HG02759 (cell line): Measurements from ENCODE around the gene RPL18A.

Experiments
- ATAC-seq: cut with Tn5 transposase; IDR thresholded peaks from one replicate; pipeline ENCODE4 v1.9.1; 2021; ENCODE audit warnings: mild to moderate bottlenecking, moderate library complexity; ENCODE audit not compliant: unreplicated experiment

RPL18A gene

GRCh38 chr19:17841810-17842662, 17.7 kb upstream of the RPL18A start:
- ATAC-seq, result no peak

- no peak for ATAC-seq
Observed at GRCh38 chr19:17842663-17843291, 16.9 kb upstream of the RPL18A start.

- no peak for ATAC-seq
Observed at GRCh38 chr19:17843292-17843827, 16.4 kb upstream of the RPL18A start.

- no peak for ATAC-seq
Observed at GRCh38 chr19:17843908-17844490, 15.7 kb upstream of the RPL18A start.

GRCh38 chr19:17846146-17846545, 13.6 kb upstream of the RPL18A start:
- no peak for ATAC-seq

- ATAC-seq, result peak; percentile 69
Observed at GRCh38 chr19:17847538-17848366, 12.0 kb upstream of the RPL18A start, which contains the start of gene JAK3. JAK3 (minus strand) TSS chr19:17847982; CDS start chr19:17844417, 3,565 bp downstream.

GRCh38 chr19:17848595-17849292, 11.0 kb upstream of the RPL18A start:
- ATAC-seq, result no peak

GRCh38 chr19:17854061-17854460, 5.6 kb upstream of the RPL18A start:
- no peak for ATAC-seq

GRCh38 chr19:17855280-17856152, 4.2 kb upstream of the RPL18A start:
- ATAC-seq, result no peak

GRCh38 chr19:17860331-17860992, 752 bp downstream of the RPL18A start:
- no peak for ATAC-seq

- no peak for ATAC-seq
Observed at GRCh38 chr19:17860993-17861360, 1.3 kb downstream of the RPL18A start.

GRCh38 chr19:17861542-17862402, 2.1 kb downstream of the RPL18A start:
- ATAC-seq, result no peak

GRCh38 chr19:17862711-17863519, 3.2 kb downstream of the RPL18A start:
- ATAC-seq, result no peak

GRCh38 chr19:17863520-17864182, 3.9 kb downstream of the RPL18A start:
- no peak for ATAC-seq

GRCh38 chr19:17865364-17866311, 5.9 kb downstream of the RPL18A start:
- no peak for ATAC-seq
